ENCODE results near the gene BUD31.
"Not testable (repeated sequence)": the region's sequence is repeated elsewhere in the genome, so short reads cannot be mapped to it uniquely, and the experiment has no call there.

BUD31 gene

DNA sequence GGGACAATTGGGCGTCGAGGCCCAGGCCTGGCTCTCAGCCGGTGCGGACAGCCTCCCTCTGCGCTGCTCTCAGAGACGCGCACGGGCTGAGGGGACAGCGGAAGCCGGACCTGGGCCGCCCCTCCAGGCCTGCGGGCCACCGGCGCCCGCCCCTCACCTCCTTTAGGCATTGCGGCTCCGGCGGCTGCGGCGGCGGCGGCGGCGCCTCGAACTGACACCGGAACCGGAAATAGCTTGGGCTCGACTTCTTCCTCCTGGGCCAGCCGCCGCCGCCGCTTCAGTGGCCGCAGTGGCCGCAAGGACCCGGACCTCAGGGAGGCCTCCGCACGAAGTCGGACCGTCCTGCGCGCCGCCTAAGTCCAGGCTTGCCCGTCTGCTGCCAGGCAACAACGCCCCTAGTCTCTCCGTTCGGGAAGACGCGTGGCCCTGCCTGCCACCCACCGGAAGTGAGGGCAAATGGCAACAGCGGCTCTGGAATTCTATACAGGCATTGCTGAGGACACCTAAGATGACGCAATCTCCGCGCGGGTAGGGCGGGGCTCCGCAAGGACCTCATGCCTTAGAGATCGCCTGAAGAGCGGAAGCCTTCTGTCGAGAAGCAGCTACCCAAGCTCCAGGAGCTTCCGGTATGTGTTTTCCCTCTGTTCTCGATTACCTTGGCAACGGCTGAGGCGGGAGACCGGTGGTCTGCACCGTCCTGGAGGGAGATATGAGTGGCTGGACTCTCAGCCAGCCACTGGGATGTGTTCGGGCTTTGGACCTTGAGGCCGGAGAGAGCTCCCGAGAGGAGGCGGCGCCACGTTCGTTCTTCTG lies at the start of gene BUD31, which contains the start of gene PDAP1:
TSS of gene BUD31 (plus strand) at position 591 of the 813 bp plus-strand sequence. CDS start 2,124 bp downstream, outside the sequence.
TSS of gene PDAP1 (minus strand) at position 219 of the 813 bp plus-strand sequence. CDS start at position 170, 49 bp downstream.
- peak; percentile 86 for DNase-seq

DNA sequence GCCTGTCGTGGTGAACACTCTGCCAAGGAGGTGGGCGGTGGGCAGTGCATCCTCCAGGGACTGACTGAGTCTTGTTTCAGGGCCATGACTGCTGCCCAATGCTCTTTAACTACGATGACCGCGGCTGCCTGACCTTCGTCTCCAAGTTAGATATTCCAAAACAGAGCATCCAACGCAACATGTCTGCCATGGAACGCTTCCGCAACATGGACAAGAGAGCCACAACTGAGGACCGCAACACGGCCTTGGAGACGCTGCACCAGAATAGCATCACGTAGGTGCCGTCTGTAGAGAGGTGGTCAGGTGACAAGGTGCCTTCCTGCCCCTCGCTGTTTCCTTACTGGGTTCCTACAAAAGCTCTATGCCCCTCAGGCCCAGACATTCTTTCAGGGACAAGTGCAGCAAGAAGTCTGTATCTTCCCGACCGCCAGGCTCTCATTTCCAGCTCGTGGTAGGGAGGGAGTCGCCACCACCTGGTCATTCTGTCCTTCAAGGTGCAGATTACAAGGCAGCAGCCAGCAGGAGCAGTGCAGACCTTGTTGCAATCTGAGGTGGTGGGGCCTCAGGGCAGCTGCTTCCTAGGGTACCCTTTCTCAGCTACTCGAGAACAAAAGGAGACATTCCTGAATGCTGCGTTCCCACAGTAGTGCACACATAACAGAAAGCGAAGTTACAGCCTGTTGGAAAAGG lies 49.2 kb upstream of the BUD31 start:
- no peak for DNase-seq

DNA sequence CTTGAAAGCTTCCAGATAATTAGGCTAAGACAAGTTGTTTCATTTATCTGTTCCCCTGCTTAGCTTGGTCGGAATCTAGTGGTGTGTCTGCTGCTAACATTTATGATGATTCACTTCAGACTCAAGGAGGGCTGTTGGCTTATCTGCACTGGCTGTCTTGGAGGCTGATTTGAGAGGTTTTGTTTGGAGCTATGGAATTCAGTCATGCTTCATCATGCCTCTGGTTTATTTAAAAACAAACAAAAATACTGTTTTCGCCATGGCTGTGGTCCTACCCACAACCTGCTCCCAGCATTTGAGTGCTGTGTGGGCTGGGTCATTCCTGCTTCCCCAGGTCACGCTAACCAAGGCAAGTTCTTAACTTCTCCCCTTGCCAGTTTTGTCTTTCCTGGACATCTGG lies 46.0 kb upstream of the BUD31 start:
- no peak for DNase-seq

DNA sequence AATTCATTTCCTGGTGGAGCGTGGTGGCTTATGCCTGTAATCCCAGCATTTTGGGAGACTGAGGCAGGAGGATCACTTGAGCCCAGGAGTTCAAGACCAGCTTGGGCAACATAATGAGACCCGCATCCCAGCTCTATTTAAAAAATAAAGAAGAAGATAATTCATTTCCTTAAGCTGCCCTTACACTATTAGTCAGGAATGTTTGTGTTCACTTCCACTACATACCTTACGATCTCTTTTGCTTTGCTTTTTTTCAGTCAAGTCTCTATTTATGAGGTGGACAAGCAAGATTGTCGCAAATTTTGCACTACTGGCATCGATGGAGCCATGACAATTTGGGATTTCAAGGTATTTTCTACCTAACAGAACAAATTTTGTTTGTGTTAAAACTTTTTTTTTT lies 45.5 kb upstream of the BUD31 start:
- no peak for DNase-seq

DNA sequence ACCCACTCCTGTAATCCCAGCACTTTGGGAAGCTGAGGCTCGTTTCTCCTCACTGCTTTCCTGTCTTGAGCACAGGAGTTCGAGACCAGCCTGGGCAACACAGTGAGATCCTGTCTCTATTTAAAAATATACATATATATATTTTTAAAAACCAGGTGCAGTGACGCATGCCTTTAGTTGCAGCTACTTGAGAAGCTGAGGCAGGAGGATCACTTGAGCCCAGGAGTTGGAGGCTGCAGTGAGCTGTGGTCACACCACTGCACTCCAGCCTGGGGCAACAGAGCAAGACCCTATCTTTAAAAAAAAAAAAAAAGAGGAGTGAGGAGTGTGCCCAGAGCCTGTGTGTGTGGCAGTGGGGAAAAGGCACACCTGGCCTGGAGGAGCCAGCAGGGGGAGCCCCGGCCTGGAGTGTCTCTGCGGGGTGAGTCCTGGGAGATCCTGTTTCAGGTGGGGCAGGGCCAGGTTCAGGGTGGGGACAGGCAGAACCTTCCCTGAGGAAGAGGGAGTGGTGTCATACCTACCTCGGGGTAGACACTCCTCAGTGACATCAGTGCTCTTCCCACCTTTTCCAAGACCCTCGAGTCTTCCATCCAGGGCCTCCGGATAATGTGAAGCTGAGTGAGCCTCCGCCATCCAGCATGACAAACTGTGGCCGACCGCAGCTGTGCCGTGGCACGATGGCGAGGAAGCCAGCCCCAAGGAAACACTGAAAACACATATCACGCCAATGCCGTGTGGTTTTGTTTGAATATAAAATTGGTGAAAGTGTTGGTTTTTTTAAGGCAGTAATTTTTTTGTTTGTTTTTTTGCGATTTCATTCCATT lies 43.2 kb upstream of the BUD31 start:
- no peak for DNase-seq

DNA sequence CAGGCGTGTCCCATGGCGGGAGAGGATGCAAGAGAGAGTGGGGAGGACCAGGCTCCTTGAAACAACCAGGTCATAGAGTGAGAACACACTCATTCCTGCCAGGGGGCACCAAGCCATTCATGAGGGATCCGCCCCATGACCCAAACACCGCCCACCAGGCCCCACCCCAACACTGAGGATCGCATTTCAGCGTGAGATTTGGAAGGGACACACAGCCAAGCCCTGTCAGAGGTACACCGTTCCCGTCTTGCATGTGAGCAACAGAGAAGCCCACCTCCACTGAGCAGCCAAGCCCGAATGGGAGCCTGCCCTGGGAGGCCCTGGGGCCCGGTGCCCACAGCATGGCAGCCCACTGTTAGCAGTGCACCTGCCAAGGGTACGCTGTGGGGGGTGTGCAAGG lies 42.1 kb upstream of the BUD31 start:
- no peak for DNase-seq

DNA sequence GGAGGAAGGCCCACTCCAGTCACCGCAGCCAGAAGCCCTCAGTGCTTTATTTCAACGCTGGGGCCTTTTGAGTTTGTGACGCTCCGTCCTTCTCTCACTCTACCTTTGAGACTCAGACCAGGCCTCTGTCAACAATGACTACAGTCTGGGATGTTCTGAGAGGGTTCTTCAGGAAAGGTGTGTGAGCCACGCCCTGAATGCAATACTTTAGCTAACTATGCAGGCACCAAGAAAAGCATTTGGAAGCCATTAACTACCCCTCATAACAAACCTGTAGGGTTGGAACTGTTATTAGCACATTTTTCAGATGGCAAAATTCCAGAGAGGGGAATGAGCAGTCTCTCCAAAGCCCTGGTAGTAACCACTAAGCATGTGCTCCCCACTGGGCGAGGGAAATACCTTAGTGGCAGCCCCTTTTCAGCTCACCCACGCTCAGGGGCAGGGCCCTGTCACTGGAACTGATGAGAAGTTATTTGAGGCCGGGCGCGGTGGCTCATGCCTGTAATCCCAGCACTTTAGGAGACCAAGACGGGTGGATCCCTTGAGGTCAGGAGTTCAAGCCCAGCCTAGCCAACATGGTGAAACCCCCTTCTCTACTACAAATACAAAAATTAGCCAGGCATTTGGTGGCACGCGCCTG lies 39.9 kb upstream of the BUD31 start:
- DNase-seq = no peak

DNA sequence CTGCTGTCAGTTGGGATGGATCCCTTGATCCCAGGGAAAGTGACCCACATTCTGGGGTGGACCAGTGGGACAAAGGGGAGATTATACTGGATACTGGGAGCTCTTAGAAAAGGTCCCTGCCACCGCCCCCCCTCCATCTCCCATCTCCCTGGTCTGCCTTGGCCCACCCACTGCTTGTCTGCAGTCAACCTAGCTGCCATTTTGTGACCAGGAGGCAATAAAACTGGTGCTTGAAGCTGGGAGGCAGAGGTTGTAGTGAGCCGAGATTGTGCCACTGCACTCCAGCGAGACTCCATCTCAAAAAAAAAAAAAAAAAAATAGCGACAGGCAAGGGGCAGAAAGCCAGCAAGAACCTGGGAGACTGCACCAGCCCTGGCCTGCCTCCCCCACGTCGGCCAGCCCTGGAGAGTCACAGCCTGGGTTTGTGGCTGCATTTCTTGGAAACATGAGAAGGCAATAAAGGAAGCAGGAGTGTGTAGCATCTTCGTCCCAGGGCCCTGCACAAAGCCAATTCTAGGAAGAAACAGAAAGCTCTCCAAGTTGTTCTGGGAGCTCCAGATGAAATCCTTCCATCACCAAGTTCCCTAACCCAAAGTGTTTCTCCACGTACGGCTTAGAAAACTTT lies 38.9 kb upstream of the BUD31 start:
- no peak for DNase-seq

DNA sequence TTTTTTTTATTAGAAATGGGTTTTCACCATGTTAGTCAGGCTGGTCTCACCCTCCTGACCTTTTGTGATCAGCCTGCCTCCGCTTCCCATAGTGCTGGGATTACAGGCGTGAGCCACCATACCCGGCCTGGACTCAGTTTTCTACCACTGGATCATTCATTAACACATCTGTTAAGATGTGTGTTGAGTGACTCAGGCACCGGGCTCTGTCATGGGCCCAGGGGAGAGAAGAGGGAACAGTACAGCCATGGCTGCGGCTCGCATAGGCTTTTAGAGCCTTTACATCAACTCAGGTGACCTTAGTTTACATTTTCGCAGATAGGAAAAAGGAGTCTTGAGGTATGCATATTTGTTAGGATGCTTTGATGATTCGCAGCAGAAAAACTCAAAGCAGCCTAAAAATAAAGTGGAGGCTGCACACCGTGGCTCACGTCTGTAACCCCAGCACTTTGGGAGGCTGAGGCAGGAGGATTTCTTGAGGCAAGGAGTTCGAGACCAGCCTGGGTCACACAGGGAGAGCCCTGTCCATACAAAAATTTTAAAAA lies 37.3 kb upstream of the BUD31 start:
- DNase-seq = no peak

DNA sequence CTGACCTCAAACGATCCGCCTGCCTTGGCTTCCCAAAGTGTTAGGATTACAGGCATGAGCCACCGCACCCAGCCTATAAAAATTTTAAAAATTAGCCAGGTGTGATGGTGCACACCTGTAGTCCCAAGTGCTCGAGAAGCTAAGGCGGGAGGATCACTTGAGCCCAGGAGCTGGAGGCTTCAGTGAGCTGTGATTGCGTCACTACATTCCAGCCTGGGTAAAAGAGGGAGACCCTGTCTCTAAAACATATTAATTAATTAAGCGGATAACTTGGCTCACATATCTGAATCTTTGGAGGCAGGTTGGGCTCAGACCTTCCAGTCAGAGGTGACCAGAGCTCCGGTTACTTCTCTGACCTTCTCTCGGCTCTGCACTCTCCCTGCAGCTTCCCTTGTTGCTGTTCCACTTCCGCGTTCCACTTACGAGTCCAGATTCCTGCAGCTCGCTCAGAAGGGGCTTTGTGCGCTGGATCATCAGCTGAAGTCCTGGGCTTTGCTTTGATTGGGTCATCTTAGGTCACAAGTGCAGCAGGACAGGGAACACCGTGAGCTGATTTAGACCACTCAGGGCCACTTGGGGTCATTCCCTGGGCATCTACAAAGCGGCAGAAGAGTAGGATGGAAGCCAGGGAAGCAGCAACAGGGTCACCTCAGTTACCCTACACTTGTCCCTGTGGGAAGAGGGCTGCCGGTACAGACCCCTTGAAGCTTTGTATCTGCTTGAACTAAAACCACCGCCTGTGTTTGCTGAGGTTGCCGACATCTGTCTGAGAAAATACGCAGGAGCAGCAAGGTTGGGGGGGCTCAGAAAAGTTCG lies 36.3 kb upstream of the BUD31 start:
- no peak for DNase-seq

DNA sequence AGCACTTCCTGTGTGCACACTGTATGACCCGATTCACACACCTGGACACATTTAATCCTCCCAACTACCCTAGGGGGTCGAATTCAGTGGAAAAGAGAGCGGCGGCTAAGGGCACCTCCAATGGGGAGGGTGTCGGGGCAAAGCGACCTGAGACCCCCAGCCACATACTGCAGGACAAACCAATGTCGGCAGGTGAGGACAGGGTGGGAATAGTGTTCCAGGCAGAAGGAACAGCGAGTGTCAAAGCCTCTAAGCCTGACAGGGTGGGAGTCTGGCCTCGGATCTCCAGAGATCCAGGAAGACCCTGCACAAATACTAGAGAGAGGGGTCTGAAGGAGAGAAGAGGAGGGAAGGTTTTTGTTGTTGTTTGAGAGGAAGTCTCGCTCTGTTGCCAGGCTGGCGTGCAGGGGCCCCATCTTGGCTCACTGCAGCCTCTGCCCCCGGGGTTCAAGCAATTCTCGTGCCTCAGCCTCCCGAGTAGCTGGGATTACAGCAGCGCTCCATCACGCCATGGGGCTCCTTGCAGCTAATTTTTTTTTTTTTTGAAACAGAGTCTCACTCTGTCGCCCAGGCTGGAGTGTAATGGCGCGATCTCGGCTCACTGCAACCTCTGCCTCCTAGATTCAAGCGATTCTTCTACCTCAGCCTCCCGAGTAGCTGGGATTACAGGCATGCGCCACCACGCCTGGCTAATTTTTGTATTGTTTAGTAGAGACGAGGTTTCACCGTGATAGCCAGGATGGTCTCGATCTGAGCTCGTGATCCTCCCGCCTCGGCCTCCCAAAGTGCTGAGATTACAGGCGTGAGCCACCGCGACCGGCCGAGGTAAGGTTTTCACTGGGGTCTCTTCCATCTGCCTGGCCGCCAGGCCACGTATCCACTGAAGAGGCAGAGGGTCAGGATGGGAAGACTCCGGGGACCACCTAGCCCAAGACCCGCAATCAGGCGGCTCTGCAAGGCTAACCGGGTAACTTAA lies 35.4 kb upstream of the BUD31 start:
- no peak for DNase-seq

DNA sequence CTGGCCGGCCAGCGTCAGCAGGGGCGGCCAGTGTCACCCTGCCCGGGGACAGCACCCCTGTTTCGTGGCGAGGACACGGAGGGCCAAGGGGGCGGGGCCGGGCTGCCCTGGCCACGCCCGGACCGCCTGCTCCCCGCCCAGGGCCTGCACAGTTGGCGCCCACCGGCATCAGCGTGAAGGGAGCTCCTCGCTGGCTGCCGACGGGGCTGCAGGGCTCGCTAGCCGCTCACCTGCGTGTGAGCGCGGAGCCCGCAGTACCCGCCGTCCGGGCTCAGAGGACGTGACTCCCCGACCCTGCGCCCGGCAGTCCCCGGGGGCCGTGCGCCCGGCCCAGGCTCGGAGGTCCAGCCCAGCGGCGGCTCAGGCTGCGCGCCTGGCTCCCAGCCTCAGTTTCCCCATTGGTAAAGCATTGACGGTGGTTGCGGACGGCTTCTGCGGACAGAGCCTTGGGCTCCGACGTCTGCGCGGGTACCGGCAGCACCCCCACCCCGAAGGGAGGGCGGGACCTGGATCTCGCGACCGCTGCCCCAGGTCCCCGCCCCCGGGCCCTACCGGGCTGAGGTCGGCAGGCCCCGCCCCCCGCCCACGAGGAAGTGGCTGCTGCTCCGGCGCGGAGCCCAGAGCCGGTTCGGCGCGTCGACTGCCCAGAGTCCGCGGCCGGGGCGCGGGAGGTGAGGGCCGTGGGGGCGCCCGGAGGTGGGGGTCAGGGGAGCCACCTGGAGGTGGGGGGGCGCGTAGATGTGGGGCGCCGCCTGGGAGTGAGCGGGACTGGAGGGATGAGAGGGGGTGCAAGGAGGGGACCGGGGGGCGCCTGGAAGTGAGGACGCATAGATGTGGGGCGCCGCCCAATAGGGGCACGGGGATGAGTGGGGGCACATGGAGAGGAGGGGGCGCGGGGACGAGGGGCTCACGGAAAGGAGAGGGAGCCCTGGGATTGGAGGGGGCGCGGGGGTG lies 34.4 kb upstream of the BUD31 start, which contains the start of gene ARPC1B:
TSS of gene ARPC1B (plus strand) at position 620 of the 954 bp plus-strand sequence. CDS start 10,985 bp downstream, outside the sequence.
- DNase-seq = no peak

DNA sequence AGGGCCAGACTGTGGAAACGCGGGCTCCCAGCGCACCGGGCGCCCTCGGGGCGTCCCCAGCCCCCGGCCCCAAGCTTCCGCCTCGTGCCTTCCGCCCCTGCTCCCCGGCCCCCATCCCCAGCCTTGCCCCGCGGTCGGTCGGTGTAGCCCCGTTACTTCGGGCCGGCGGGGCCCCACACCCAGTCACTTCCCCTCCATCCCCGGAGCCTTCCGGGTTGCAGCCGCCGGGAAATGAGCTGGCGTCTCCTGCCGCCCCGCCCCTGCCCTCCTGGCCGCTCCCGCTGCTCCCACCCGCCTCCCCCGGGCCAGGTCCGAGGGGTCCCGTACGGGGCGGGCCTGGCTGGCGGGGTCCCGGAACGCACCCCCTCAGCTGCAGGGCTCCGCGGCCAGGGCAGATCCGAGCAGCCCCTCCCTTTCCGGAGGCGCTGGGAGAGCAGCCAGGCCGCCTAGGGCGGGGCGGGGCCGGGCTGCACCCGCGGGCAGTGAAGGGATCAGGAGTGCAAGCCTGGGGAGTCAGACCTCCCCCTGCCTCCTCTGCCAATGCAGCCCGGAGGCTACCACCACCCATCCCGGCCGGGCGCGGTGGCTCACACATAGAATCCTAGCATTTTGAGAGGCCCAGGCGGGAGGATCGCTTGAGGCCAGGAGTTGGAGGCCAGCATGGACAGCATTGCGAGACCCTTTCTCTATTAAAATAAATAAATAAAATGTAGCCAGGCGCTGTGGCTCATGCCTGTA lies 33.5 kb upstream of the BUD31 start:
- no peak for DNase-seq

DNA sequence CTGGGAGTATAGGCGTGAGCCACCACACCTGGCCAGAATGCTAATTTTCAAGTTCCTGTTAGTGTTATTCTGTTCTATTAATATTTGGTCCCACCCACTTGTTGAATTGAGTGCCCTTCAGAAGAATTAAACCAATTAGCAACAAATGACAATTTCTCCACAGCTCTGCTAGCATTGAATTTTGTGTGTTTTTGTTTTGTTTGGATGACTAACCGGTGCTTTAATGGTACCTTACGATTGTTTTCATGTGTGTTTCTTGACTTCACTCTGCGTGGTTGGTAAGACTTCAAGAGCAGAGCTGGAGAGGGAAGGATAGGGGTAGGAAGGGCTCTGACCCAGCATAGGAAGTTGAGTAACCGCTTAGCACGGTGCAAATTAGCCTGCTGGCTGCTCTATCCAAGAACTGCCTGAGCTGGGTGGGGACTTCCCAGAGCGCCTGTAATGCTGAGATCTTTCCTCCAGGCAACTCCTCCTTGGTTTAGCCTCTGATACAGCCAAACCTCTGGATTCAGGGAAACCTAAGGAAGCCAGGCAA lies 29.7 kb upstream of the BUD31 start:
- DNase-seq = no peak

DNA sequence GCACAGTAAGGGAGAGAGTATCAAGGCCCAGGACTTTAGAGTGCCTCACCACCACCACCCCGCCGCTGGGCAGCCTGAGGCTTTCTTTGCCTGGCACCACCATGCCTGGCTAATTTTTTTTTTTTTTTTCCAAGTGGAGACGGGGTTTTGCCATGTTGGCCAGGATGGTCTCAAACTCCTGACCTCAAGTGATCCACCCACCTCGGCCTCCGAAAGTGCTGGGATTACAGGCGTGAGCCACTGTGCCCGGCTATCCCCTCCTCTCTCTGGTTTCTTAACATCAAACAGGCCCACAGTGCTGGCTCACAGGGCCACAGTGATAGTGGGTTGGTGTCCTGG lies 29.1 kb upstream of the BUD31 start:
- DNase-seq = not testable (repeated sequence)

DNA sequence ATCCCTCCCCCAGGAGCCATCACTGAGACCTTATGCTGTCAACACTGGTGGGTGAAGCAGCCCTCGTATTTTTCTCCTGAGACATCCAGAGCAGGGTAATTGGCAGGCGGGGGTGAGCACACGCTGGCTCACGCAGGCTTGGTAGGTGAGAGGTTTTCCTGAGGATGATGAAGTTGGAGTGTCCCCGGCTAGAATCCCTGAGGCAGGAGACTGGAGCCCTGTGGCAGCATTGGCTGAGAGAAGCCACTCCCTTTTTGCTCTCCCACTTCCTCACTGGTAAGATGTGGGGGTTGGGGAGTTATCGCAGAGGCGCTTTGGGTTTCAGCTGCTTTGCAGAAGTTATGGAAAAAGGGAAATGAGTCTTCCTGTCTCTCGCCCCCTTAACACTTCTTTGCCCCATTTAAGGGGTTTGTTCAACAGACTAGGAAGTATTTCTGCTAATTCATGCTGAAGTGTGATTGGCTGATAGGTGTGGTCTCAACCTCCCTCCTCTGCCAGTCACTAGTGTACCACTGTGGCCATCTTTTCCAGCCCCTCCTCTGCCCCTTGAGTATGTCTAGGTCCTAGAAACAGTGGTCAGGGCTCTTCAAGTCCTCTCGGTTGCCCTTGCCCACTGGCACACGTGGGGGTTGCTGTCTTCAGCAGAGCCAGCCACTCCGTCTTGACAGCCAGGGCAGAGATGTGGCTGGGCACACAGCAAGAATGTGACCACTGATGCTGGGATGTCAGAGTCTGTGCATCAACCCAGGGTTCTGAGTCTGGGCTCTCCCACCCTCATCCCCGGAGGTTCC lies 28.5 kb upstream of the BUD31 start:
- DNase-seq = no peak
